ENCODE measurements around the gene PALM.

GRCh38 chr19:687569-688166 lies 21.1 kb upstream of the PALM start:
- TF ChIP-seq CTCF (conservative IDR thresholded peaks at IDR 0.05; ENCODE audit: low read length) (no peak), EZH2phosphoT487 (IDR thresholded peaks at IDR 0.05; ENCODE audit: borderline replicate concordance, low read depth, low read length) (no peak)
